Retinal pigment epithelial cell (primary cell): ENCODE measurements around the gene CPAMD8.

Experiments used
- DNase-seq: peaks from one replicate; pipeline ENCODE4 v3.0.0-alpha.2; 2010; ENCODE audit warnings: low read depth
- H3K4me3 ChIP-seq: 2 replicates; pipeline ENCODE4 v1.5.1; 2011; ENCODE audit warnings: mild to moderate bottlenecking, low read length, control low read depth, moderate library complexity
- TF ChIP-seq, protein P1 (sequence below): conservative IDR thresholded peaks from 2 replicates; pipeline ENCODE4 v1.5.1; 2011; ENCODE audit warnings: low read depth, low read length, control low read depth, inconsistent platforms

CPAMD8 gene

DNA sequence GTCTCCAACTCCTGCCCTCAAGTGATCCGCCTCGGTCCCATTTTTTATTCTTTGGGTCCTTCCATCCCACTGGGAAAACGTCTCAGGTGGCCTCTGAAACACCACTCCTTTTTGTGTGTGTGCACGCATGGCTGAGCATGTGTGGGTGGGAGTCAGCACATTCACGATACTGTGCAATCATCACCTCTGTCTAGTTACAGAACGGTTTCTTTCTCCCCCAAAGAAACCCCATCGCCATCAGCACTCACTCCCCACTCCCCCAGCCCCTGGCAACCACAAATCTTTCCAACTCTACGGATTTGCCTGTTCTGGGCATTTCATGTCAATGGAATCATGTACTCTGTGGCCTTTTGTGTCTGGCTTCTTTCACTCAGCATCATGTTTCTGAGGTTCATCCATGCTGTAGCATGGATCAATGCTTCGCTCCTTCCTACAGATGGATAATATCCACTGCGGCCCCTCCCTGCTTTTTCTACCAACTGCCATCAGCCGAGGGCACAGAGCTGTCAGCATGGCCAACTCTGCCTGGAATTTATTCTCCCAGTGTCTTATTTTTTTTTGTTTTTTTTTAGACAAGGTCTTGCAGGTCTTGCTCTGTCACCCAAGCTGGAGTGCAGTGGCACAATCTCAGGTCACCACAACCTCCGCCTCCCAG lies 128.1 kb downstream of the CPAMD8 start:
- H3K4me3 ChIP-seq = no peak overlapping the region
- no peak for DNase-seq
- TF ChIP-seq, protein P1, sequence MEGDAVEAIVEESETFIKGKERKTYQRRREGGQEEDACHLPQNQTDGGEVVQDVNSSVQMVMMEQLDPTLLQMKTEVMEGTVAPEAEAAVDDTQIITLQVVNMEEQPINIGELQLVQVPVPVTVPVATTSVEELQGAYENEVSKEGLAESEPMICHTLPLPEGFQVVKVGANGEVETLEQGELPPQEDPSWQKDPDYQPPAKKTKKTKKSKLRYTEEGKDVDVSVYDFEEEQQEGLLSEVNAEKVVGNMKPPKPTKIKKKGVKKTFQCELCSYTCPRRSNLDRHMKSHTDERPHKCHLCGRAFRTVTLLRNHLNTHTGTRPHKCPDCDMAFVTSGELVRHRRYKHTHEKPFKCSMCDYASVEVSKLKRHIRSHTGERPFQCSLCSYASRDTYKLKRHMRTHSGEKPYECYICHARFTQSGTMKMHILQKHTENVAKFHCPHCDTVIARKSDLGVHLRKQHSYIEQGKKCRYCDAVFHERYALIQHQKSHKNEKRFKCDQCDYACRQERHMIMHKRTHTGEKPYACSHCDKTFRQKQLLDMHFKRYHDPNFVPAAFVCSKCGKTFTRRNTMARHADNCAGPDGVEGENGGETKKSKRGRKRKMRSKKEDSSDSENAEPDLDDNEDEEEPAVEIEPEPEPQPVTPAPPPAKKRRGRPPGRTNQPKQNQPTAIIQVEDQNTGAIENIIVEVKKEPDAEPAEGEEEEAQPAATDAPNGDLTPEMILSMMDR = no peak

DNA sequence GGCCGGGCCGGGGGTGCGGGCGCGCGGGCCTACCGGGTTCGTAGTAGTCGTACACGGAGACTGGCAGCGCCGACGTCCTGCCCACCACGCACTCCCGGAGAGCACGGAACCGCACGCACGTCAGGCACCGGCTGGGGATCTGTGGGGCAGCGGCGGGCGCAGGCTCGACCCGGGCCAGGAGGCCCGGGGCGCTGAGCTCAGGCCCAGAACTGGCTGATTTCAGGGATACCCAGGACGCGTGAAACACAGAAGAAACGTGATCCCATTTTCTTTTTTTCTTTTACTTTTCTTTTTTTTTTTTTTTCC lies 128.8 kb downstream of the CPAMD8 start:
- TF ChIP-seq, protein P1 = no peak
- H3K4me3 ChIP-seq = peak overlapping the region; percentile 51
- DNase-seq = no peak

DNA sequence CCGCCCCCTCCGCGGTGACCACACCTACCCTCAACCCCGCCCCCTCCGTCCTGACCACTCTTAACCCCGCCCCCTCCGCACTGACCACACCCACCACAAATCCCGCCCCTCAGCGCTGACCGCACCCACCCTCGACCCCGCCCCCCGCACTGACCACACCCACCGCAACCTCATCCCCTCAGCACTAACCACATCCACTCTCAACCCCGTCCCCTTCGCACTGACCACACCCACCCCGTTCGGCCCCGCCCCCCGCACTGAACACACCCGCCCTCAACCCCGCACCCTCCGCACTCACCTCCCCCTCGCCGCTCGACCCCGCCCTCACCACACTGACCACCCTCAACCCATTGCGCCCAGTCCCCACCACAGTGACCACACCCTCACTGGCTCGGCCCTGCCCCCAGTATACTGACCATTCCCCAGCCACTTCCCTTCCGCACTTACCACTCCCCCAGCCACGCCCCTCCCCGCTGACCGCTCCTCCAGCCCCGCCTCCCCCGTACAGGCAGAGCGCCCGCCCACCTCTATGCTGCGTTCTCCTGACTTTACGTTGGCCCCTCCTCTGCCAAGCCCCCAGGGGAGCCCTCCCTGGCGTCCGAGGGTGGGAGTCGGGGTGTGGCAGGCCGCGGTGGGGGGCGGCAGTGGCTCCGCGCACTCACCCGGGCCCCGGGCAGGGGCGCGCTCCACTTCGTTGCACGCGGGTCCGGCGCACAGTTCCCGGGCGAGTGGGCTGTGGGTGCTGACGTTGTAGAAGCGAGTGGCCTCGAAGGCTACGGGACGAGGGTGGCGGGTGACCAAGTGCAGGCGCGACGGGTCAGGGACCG lies 129.4 kb downstream of the CPAMD8 start:
- DNase-seq = peak; percentile 52
- peak overlapping the region; percentile 51 for H3K4me3 ChIP-seq
- TF ChIP-seq, protein P1 = no peak

DNA sequence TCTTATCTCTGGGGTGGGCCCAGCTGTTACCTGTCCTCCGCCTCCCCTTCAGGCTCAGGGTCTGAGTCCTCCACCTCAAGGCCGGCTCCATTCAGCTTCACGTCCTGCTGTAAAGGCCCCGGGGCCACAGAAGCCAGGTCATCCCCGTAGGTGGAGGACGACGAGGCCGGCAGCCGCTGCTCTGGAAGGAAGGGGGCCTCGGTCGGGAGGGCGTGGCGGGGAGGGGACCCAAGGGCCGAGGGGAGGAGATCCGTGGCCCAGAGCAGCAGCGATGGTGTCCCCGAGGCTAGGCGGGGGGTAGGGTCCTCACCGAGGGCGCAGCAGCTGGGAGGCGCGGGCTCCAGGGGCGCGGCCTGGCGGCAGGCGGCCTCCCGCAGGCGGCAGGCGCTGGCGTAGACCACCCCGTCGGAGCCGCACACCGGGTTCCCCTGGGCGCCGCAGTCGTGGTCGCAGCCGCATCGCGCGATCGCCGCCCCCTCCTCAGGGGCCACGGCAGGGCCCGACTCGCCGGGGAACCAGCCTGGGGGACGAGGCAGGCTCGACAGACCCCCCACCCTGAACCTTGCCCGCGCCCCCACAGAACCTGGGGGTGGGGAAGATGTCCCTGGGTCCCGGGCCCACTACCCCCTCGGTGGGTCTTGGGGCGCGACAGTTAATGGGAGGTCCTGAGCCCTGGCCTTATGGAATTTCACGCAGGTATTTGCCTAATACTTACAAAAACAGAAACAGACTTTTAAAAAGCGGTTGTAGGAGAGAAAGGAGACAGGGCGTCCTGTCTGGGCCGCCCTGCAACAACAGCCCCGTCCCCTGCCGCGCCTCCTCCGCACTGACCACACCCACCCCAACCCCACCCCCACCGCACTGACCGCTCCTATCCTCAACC lies 130.2 kb downstream of the CPAMD8 start:
- DNase-seq = no peak
- H3K4me3 ChIP-seq = peak overlapping the region; percentile 44
- TF ChIP-seq, protein P1 = no peak

DNA sequence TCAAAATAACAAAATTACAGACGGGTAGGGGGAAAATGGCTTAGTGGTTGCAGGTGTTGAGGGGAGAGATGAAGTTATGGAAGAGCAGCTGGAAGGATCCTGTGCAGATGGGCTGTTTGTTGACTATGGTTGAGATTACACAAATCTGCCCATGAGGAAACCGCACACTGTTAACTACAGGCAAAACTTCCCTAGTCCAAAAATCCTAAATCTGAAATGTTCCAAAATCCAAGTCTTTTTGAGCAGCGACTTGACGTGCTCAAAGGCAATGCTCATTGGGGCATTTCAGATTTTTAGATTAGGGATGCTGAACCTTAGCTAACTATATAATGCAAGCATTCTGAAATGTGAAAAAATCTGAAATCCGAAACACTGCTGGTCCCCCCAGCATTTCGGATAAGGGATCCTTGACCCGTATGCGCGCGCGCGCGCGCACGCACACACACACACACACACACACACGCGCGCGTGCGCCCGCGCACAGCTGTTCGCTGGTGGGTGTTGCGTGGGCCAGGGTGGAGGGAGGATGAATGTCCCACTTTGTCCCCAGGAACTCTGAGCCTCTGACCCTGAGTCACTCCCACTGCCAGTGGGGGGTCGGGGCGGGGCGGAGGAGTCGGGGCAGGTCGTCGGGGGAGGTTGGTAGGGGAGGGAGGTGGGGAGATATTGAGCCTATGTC lies 131.0 kb downstream of the CPAMD8 start:
- no peak for DNase-seq
- H3K4me3 ChIP-seq = no peak overlapping the region
- TF ChIP-seq, protein P1 = no peak

DNA sequence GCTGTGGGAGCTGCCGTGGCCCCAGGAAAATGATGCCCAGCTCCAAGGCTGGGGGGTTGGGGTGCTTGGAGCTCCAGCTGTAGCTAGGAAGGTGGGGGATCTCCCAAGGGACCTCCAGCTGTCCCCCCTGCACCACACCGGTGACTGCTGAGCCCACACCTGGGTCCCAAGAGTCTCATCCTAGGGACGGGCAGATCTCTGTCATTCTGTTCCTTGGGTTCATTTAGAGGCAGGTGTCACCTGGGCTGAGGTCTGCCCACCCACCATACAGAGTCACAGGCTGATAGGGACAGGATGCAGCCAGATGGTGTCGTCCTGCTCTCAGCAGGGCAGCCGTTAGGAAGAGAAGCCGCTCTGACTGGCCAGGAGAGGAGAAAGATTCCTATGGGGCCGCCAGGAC lies 132.5 kb downstream of the CPAMD8 start:
- TF ChIP-seq, protein P1 = no peak
- no peak overlapping the region for H3K4me3 ChIP-seq
- no peak for DNase-seq
